HG03280 (cell line): ENCODE results near the gene MXD3.
"Not testable (repeated sequence)": the region's sequence is repeated elsewhere in the genome, so short reads cannot be mapped to it uniquely, and the experiment has no call there.

ENCODE experiments used
- ATAC-seq: cut with Tn5 transposase; IDR thresholded peaks from one replicate; pipeline ENCODE4 v1.9.1; 2021; ENCODE audit warnings: mild to moderate bottlenecking, moderate library complexity; ENCODE audit not compliant: unreplicated experiment

Gene MXD3

DNA sequence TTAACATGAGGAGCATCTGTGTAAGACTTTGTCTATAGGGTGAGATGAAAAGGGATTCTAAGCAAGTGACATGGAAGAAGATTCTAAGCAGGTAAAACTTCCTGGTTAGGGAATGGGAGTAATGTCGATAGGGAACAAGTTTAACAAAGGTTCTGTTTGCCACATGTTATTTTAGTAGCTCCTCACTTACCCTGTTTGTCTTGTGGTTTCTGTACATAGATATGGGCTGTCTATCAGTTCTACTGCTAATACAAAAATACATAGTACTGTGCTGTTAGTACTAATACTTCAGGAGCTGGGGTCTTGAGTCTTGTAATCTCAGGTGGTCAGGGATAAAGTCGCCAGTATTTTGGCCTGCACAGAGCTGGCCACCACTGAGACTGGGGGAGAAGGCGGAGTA, 41.0 kb downstream of the MXD3 start:
- ATAC-seq: no peak

DNA sequence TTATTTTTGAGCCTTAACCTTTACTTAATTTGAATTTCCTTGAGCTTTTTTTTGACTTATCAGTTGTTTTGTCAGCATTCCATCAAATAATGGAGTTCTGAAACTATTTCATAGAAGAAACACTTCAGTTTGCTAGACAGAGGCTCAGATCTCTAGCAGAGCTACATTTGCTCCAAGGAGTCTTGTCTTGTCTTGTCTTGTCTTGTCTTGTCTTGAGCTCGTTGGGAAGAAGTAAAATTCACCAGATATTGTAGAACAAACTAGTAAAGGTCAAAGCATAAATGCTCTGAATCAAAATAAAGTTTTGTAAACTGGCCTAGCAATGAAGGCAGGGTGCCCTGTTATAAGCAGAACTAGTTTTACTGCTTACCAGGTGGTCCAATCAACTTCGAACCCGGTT, 41.7 kb downstream of the MXD3 start:
- ATAC-seq: no peak

DNA sequence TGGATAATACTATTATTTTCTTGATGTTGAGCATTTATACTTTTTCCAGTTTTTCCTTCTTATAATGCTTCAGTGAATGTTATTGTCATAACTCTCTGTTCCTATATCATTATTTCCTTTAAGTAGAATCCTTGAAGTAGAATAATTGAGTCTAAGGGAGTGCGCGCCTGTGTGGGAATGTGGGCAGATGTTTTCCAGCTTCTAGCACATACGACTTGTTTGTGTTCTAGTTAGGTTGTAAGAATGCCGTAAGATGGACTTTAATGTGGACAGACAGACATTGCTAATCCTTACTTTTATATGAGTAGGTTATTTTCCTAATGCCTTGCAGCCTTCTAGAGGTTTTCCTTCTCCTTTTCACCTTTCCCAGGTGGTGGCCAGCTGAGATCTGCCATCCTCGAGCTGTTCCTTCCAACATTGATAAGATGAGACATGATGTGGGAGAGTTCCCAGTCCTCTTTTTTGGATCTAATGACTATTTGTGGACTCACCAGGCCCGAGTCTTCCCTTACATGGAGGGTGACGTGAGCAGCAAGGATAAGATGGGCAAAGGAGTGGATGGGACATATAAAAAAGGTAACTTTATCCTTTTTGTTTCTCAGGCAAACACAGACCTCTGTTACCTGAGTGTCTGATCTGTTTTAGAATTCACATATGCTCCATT, 42.3 kb downstream of the MXD3 start:
- no peak for ATAC-seq

DNA sequence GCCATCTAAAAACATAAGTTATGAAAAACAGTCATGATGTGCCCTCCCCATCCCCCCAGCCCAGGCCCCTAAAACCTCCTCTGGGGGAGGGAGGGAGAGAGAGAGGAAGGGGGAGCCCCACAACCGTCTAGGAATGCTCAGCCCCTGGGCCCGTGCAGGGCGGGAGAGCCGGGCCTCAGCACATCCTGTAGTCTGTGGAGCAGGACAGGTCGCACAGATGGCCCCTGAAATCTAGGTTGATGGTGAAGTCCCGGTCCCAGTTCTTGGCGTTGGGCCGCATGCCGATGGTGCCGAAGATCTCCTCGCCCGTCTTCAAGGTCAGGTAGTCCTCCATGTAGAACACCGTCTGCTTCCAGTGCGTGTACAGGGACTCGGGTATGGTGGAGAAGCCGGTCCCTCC, 46.3 kb downstream of the MXD3 start:
- no peak for ATAC-seq

DNA sequence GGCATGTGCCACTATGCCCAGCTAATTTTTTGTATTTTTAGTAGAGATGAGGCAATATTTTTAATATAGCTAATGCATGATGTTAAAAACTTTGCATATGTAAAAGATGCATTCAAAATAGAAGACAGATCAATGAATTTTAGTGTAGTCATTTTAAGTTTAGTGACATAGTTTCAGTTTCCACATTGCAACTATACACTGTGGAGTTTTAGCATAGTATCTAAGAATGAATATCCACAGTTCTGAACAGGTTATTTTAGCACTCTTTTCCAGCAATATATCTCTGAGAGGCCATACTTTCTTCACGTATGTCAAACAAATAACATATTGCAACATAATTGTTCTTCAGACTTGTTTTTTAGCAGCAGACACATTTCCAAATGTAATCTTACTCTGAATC, 47.5 kb downstream of the MXD3 start:
- no peak for ATAC-seq

DNA sequence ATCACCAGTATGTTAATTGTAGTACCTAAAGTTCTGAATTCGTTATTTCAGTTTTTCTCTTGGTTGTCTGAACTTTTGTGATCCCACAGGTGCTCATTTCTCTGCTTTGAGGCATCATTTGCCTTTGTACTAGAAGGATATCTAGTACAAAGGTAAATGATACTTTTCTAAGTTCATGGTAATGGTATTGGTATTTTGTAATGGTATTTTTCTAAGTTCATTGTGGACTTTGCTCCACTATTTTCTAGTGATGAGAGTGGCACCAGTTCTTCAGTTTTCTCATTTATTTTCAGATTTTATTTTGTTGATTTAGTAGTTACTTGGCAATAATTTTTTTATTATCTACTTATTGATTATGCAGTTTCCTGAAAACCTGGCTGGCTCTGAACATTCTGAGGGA, 50.2 kb downstream of the MXD3 start:
- no peak for ATAC-seq

DNA sequence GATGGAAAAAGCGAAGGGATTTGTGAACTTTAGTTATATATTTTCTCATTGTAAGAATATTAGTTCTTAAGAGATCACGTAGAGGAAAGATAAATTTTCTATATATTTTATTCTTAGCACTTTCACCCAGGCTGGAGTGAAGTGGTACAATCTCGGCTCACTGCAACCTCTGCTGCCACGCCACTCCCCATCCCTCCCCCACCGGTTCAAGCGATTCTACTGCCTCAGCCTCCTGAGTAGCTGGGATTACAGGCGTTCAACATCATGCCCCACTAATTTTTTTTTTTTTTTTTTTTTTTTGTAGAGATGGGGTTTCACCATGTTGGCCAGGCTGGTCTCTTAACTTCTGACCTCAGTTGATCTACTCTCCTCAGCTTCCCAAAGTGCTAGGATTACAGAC, 50.7 kb downstream of the MXD3 start:
- no peak for ATAC-seq

DNA sequence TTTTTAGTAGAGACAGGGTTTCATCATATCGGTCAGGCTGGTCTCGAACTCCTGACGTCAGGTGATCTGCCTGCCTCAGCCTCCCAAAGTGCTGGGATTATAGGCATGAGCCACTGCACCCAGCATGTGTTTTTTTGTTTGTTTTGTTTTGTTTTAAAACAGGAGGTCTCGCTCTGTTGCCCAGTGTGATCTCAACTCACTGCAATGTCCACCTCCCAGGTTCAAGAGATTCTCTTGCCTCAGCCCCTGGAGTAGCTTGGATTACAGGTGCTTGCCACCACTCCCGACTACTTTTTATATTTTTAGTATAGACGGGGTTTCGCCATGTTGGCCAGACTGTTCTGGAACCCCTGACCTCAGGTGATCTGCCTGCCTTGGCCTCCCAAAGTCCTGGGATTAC, 53.0 kb downstream of the MXD3 start:
- not testable (repeated sequence) for ATAC-seq
